Calu3 (cell line): ENCODE results near the gene BCKDHA. TPM values are rescaled to one million over a fixed set of nuclear protein-coding genes. Genes with fewer than 3 reads are reported as not detected.
"Not testable (repeated sequence)": the region's sequence is repeated elsewhere in the genome, so short reads cannot be mapped to it uniquely, and the experiment has no call there.

ENCODE experiments used
- BruUV-seq: library from RNA; stranded (reverse); fragments of 400-500 nt; replicated peaks from 2 replicates; lab custom pipeline; 2021; lab: Mats Ljungman, UMichigan
- CTCF ChIA-PET: fragments of 300-600 bp; sonication (Branson Sonifier 250); formaldehyde crosslinking; loops from one replicate; lab custom pipeline; 2022; ENCODE audit warnings: antibody characterized with exemption; lab: Charles Lee
- DNase-seq: peaks from one replicate; pipeline ENCODE4 v3.0.0; 2022
- H3K27ac Mint-ChIP-seq: one replicate; pipeline ENCODE4 v1.8.0; 2022; ENCODE audit warnings: mixed read lengths; ENCODE audit not compliant: unreplicated experiment
- H3K27me3 Mint-ChIP-seq: one replicate; pipeline ENCODE4 v1.8.0; 2022; ENCODE audit warnings: mixed read lengths; ENCODE audit not compliant: unreplicated experiment
- H3K36me3 Mint-ChIP-seq: one replicate; pipeline ENCODE4 v1.8.0; 2022; ENCODE audit warnings: mild to moderate bottlenecking, moderate library complexity, mixed read lengths; ENCODE audit not compliant: insufficient read depth, unreplicated experiment
- H3K4me1 Mint-ChIP-seq: one replicate; pipeline ENCODE4 v1.8.0; 2022; ENCODE audit warnings: mild to moderate bottlenecking, low read depth, mixed read lengths; ENCODE audit not compliant: unreplicated experiment
- H3K4me3 Mint-ChIP-seq: one replicate; pipeline ENCODE4 v1.8.0; 2022; ENCODE audit warnings: mild to moderate bottlenecking, low read depth, moderate library complexity, mixed read lengths; ENCODE audit not compliant: unreplicated experiment
- H3K9me3 Mint-ChIP-seq: one replicate; pipeline ENCODE4 v1.8.0; 2022; ENCODE audit warnings: low read depth, mixed read lengths; ENCODE audit not compliant: unreplicated experiment
- CTCF ChIP-seq: fragments of 200-600 bp; IDR thresholded peaks from one replicate; pipeline ENCODE4 v1.8.0; 2022; ENCODE audit warnings: antibody characterized with exemption; ENCODE audit not compliant: unreplicated experiment
- intact Hi-C: fragments of 100-400 bp; cut with micrococcal nuclease; formaldehyde crosslinking; loops from one replicate; pipeline ENCODE4 v1.10.0; 2022; ENCODE audit not compliant: unreplicated experiment
- total RNA-seq: library from RNA; stranded (reverse); gene quantifications from 2 replicates; pipeline ENCODE4 v1.2.3, GENCODE V29; 2022

Gene BCKDHA
- total RNA-seq, 1 experiment from 2014 or later, result 19.8 TPM

- intact Hi-C loops, result no loop called here
- no peaks in the 10 kb centered on the region for H3K36me3 Mint-ChIP-seq
- no peaks in the 10 kb centered on the region for H3K9me3 Mint-ChIP-seq
- H3K27ac Mint-ChIP-seq, result no peak overlapping the region
- no peak for DNase-seq
- BruUV-seq, result no TSS peak
- no peak for TF ChIP-seq CTCF
- no peak overlapping the region for H3K4me3 Mint-ChIP-seq
- H3K4me1 Mint-ChIP-seq, result peaks cover 19% of the 10 kb centered on the region
- CTCF ChIA-PET, result no interaction called here
- H3K27me3 Mint-ChIP-seq, result no peaks in the 10 kb centered on the region
These were observed 8.2 kb downstream of the BCKDHA start for GRCh38 chr19:41405776-41406175.

- no peak overlapping the region for H3K27ac Mint-ChIP-seq
- H3K4me3 Mint-ChIP-seq, result no peak overlapping the region
- CTCF ChIA-PET, result interaction anchor here (0.6 to 1.0 kb wide), 2 partner anchors 11 to 1802 kb away, joined by 3 to 4 read pairs; no protein-coding TSS in a partner anchor
These were observed 9.7 kb downstream of the BCKDHA start for GRCh38 chr19:41407271-41407670.

GRCh38 chr19:41408256-41408655, 10.6 kb downstream of the BCKDHA start:
- Mint-ChIP-seq H3K27ac (no peak overlapping the region), H3K9me3 (no peaks in the 10 kb centered on the region), H3K4me1 (peaks cover 19% of the 10 kb centered on the region), H3K4me3 (no peak overlapping the region), H3K27me3 (no peaks in the 10 kb centered on the region), H3K36me3 (no peaks in the 10 kb centered on the region)
- CTCF ChIA-PET, result interaction anchor here (0.6 to 2.1 kb wide), 3 partner anchors 10 to 80 kb away, joined by 3 to 7 read pairs (median 4); partner anchors contain the start of gene DMAC2
- intact Hi-C loops, result no loop called here
- no peak for DNase-seq
- no TSS peak for BruUV-seq
- TF ChIP-seq CTCF, result no peak

More at GRCh38 chr19:41407271-41407670, 9.7 kb downstream of the BCKDHA start:
- H3K4me1 Mint-ChIP-seq, result peaks cover 19% of the 10 kb centered on the region
- no peaks in the 10 kb centered on the region for H3K9me3 Mint-ChIP-seq
- intact Hi-C loops, result no loop called here
- H3K36me3 Mint-ChIP-seq, result no peaks in the 10 kb centered on the region
- TF ChIP-seq CTCF, result no peak
- no peaks in the 10 kb centered on the region for H3K27me3 Mint-ChIP-seq
- no TSS peak for BruUV-seq
- no peak for DNase-seq

GRCh38 chr19:41408846-41409245, 11.2 kb downstream of the BCKDHA start:
- H3K27me3 Mint-ChIP-seq, H3K36me3 Mint-ChIP-seq, BruUV-seq, H3K9me3 Mint-ChIP-seq, intact Hi-C loops, DNase-seq: not testable (repeated sequence)
- peak overlapping the region; percentile 18 for H3K4me3 Mint-ChIP-seq
- peaks cover 19% of the 10 kb centered on the region for H3K4me1 Mint-ChIP-seq
- peak overlapping the region; percentile 79 for H3K27ac Mint-ChIP-seq
- CTCF ChIA-PET, result interaction anchor here (0.6 to 2.1 kb wide), 8 partner anchors 18 to 162 kb away, joined by 3 to 7 read pairs (median 4); partner anchors contain the start of genes B3GNT8, DMAC2, ERICH4 and TGFB1

- peak; percentile 71 for DNase-seq
- CTCF ChIA-PET, result interaction anchor here (0.6 to 2.1 kb wide), 9 partner anchors 18 to 161 kb away, joined by 3 to 7 read pairs (median 4); partner anchors contain the start of genes B3GNT8, B9D2, DMAC2 and ERICH4
- BruUV-seq, result no TSS peak
- Mint-ChIP-seq H3K9me3 (no peaks in the 10 kb centered on the region), H3K36me3 (no peaks in the 10 kb centered on the region), H3K4me3 (peak overlapping the region; percentile 18), H3K4me1 (peaks cover 19% of the 10 kb centered on the region), H3K27ac (peak overlapping the region; percentile 79), H3K27me3 (no peaks in the 10 kb centered on the region)
- no peak for TF ChIP-seq CTCF
- intact Hi-C loops, result no loop called here
These were observed 11.7 kb downstream of the BCKDHA start for GRCh38 chr19:41409288-41409687.
